ENCODE results near the gene DCAKD.

DCAKD gene

DNA sequence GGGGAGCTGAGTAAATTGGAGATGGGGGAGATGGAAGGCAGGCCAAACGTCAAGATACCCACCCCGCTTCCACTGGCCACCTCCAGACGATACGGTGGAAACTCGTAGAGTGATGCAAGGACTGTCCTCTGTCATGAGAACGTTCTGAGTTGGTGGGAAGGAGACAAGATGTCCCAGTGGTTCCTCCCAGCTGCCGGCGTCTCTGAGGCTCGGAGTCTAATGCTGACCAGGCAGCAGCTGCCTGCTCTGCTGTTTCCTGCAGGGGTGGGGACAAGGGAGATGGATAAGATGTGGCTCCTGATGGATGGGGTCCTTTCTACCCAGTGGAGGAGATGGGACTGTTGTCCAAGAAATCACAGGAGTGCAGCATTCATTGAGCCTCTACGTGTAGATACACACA lies 55.1 kb downstream of the DCAKD start:
- no peaks in the 10 kb centered on the region for H3K27me3 ChIP-seq (ENCODE audit: low read depth, low read length)
- no peaks in the 10 kb centered on the region for H3K36me3 ChIP-seq (ENCODE audit: control insufficient read depth in 1 of 2, insufficient read depth in 2 of 2, low read length in 2 of 2)
- H3K4me3 ChIP-seq (ENCODE audit: low read depth in 1 of 2, low read length in 2 of 2), result no peak overlapping the region
- H3K27ac ChIP-seq (ENCODE audit: low read length), result no peak overlapping the region
- H3K4me1 ChIP-seq (ENCODE audit: control insufficient read depth in 1 of 2, insufficient read depth in 2 of 2, low read length in 2 of 2), result no peaks in the 10 kb centered on the region
- H3K9me3 ChIP-seq (ENCODE audit: control insufficient read depth in 1 of 2, low read length in 2 of 2), result peaks cover 5 to 6% of the 10 kb centered on the region in 2 donors

DNA sequence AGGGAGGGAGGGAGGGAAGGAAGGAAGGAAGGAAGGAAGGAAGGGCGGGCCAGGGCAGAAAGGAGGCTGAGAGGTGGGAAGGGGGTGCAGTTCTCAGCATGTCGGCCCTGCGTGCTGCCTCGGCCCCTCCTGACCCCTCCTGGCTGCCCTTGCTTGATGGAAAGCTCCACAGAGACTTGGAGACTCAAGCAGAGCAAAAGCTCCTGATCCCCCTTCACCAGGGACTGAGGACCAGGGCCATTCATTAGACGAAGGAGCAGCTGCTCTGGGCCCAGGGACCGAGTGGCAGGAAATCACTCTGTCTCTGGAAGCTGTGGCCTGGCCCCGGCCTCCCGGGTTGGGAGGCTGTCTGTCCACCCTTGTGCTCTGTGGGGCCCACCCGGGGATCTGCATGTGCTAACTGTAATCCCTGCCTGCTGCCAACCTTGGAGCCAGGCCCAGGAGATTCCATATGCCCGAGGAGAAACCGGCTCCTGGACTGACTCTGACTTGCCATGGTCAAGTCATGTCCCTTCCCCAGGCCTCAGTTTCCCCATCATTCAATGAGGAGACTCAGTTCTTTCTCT lies 55.9 kb downstream of the DCAKD start:
- Histone ChIP-seq H3K4me3 (ENCODE audit: low read depth in 1 of 2, low read length in 2 of 2) (no peak overlapping the region), H3K9me3 (ENCODE audit: control insufficient read depth in 1 of 2, low read length in 2 of 2) (peaks cover 5 to 6% of the 10 kb centered on the region in 2 donors), H3K4me1 (ENCODE audit: control insufficient read depth in 1 of 2, insufficient read depth in 2 of 2, low read length in 2 of 2) (no peaks in the 10 kb centered on the region), H3K27ac (ENCODE audit: low read length) (no peak overlapping the region), H3K36me3 (ENCODE audit: control insufficient read depth in 1 of 2, insufficient read depth in 2 of 2, low read length in 2 of 2) (no peaks in the 10 kb centered on the region), H3K27me3 (ENCODE audit: low read depth, low read length) (no peaks in the 10 kb centered on the region)

DNA sequence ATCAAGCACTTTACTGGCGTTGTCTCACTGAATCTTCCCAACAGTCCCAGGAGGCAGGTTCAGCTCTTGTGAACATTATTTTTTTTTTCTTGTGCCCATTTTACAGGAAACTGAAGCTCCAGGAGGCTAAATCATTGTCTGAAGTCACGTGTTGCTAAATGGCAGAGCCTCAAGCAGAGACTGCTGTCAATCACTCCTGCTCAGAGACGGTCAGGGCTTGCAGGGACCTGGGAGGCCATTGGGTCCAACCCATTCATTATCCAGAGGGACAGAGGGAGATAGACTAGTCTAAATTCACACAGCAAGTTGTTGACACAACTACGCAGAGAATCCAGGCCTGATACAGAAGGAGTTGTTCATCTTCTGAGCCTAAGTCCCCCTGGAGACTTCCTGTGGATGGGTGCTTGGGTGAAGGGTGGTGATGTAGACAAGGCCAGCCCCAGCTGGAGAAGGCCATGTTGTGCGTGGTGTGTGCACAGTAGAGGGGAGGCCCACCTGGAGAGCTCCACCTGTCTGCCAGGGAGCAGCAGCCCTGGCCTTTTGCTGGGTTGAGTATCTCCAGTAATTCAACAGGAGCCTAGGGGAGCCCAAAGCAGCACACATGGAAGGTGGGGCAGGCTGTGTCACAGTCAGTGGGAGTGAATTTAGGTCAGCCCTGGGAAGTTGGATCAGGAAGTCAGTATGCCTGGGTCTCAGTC lies 59.0 kb downstream of the DCAKD start:
- no peaks in the 10 kb centered on the region for H3K36me3 ChIP-seq (ENCODE audit: control insufficient read depth in 1 of 2, insufficient read depth in 2 of 2, low read length in 2 of 2)
- H3K9me3 ChIP-seq (ENCODE audit: control insufficient read depth in 1 of 2, low read length in 2 of 2), result no peaks in the 10 kb centered on the region
- no peak overlapping the region for H3K4me3 ChIP-seq (ENCODE audit: low read depth in 1 of 2, low read length in 2 of 2)
- H3K4me1 ChIP-seq (ENCODE audit: control insufficient read depth in 1 of 2, insufficient read depth in 2 of 2, low read length in 2 of 2), result no peaks in the 10 kb centered on the region
- no peak overlapping the region for H3K27ac ChIP-seq (ENCODE audit: low read length)
- H3K27me3 ChIP-seq (ENCODE audit: low read depth, low read length), result peaks cover 2% of the 10 kb centered on the region

DNA sequence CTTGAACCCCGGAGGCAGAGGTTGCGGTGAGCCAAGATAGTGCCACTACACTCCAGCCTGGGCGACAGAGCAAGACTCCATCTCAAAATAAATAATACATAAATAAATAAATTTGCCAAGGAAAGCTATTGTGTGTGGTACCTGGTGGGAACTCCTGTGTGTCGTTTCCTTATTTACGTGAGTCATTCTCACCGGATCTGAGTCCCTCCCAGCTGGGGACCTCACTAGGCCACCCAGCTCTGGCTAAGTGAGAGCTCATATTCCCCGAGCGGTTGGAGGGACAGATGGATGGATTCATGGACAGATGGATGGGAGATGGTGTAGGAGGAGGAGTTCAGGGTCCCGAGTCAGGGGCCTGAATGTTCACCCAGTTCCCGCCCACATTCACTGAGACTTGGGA lies 60.4 kb downstream of the DCAKD start:
- Histone ChIP-seq H3K27ac (ENCODE audit: low read length) (no peak overlapping the region), H3K27me3 (ENCODE audit: low read depth, low read length) (peaks cover 5% of the 10 kb centered on the region), H3K4me3 (ENCODE audit: low read depth in 1 of 2, low read length in 2 of 2) (no peak overlapping the region), H3K36me3 (ENCODE audit: control insufficient read depth in 1 of 2, insufficient read depth in 2 of 2, low read length in 2 of 2) (no peaks in the 10 kb centered on the region), H3K4me1 (ENCODE audit: control insufficient read depth in 1 of 2, insufficient read depth in 2 of 2, low read length in 2 of 2) (no peaks in the 10 kb centered on the region), H3K9me3 (ENCODE audit: control insufficient read depth in 1 of 2, low read length in 2 of 2) (no peaks in the 10 kb centered on the region)

DNA sequence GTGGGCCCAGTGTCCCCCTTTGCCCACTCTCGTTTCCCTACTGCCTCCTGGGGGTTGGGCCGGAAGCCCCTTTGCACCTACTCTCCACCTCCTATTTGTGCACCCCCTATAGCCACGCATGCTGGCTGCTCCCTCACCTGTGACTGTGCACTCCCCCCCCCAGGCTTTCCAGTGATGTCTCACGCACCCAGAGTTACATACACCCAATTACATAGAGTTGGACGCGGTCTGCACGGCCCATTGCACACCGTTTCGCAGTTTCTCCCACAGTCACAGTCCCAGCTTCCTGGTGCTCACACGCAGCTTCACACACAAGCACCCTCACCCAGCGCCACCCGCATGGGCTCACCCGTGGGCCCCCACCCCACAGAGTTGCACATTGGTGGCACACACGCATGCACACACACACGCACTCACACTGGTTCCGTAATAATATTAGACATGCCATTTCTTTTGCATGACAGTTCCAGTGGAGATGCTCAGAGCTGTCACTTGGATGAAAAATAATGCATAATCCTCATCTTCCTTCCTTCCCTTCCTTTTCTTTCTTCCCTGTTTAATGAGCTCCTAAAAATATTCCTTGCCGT lies 61.8 kb downstream of the DCAKD start:
- Histone ChIP-seq H3K36me3 (ENCODE audit: control insufficient read depth in 1 of 2, insufficient read depth in 2 of 2, low read length in 2 of 2) (no peaks in the 10 kb centered on the region), H3K4me3 (ENCODE audit: low read depth in 1 of 2, low read length in 2 of 2) (no peak overlapping the region), H3K9me3 (ENCODE audit: control insufficient read depth in 1 of 2, low read length in 2 of 2) (no peaks in the 10 kb centered on the region), H3K4me1 (ENCODE audit: control insufficient read depth in 1 of 2, insufficient read depth in 2 of 2, low read length in 2 of 2) (no peaks in the 10 kb centered on the region), H3K27ac (ENCODE audit: low read length) (no peak overlapping the region), H3K27me3 (ENCODE audit: low read depth, low read length) (peaks cover 5% of the 10 kb centered on the region)

DNA sequence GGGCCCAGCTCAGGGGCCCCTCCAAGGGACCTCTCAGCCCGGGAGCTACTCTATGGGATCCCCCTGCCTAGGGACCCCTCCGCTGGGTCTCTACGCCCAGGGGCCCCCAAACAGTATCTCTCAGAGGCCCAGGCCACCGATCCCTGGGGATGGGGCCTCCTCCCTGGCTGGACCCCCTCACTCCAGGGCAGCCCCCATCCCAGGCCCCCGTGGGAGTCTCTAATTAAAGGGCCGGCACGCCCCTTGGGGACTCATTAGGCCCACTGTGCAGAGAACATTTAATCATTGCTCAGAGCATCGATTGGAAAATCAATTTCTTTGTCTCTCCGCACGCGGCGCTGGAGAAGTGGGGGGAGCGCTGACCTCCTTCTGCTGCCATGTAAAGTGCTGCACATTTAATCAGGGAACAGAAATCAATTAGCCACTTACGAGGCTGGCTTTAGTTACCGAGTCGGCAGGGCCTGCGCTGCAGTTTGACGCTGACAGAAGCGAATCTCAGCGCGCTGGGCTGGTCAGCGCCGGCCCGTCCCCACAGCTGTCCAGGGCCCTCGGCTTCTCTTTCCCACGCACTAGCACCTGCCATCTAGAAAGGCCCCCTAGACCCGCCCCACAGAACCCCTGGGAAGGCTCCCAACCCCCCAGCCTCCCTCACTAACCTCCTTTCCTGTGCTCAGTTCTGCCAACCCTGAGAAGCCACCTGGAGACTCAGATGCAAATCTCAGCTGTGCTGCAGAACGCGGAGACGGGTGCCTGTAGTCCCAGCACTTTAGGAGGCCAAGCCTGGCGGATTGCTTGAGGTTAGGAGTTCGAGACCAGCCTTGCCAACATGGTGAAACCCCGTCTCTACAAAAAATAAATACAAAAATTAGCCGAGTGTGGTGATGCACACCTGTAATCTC lies 63.1 kb downstream of the DCAKD start:
- Histone ChIP-seq H3K27ac (ENCODE audit: low read length) (no peak overlapping the region), H3K27me3 (ENCODE audit: low read depth, low read length) (peaks cover 5% of the 10 kb centered on the region), H3K4me1 (ENCODE audit: control insufficient read depth in 1 of 2, insufficient read depth in 2 of 2, low read length in 2 of 2) (no peaks in the 10 kb centered on the region), H3K36me3 (ENCODE audit: control insufficient read depth in 1 of 2, insufficient read depth in 2 of 2, low read length in 2 of 2) (no peaks in the 10 kb centered on the region), H3K4me3 (ENCODE audit: low read depth in 1 of 2, low read length in 2 of 2) (no peak overlapping the region), H3K9me3 (ENCODE audit: control insufficient read depth in 1 of 2, low read length in 2 of 2) (no peaks in the 10 kb centered on the region)

DNA sequence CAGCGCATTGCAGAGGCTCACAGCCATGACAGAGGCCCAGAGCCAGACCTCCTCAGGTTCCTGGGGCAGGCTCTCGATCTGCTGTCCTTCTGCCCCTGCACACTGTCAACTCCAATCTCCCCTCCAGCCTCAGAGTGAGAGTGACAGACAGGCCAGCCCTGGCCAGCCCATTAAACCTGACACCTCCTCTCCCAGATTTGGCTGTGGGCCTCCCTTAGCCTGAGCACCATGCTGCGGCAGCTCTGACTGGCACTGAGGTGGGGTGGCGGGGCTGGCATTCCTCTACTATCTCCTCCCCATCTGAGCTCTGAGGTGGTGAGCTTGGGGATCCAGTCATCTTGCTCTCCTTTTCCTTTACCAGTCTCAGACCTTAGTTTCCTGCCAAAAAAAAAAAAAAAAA lies 67.9 kb downstream of the DCAKD start:
- Histone ChIP-seq H3K27ac (ENCODE audit: low read length) (no peak overlapping the region), H3K4me3 (ENCODE audit: low read depth in 1 of 2, low read length in 2 of 2) (no peak overlapping the region), H3K27me3 (ENCODE audit: low read depth, low read length) (peaks cover 5% of the 10 kb centered on the region), H3K4me1 (ENCODE audit: control insufficient read depth in 1 of 2, insufficient read depth in 2 of 2, low read length in 2 of 2) (peaks cover 6 to 34% of the 10 kb centered on the region in 2 donors), H3K36me3 (ENCODE audit: control insufficient read depth in 1 of 2, insufficient read depth in 2 of 2, low read length in 2 of 2) (no peaks in the 10 kb centered on the region), H3K9me3 (ENCODE audit: control insufficient read depth in 1 of 2, low read length in 2 of 2) (no peaks in the 10 kb centered on the region)

DNA sequence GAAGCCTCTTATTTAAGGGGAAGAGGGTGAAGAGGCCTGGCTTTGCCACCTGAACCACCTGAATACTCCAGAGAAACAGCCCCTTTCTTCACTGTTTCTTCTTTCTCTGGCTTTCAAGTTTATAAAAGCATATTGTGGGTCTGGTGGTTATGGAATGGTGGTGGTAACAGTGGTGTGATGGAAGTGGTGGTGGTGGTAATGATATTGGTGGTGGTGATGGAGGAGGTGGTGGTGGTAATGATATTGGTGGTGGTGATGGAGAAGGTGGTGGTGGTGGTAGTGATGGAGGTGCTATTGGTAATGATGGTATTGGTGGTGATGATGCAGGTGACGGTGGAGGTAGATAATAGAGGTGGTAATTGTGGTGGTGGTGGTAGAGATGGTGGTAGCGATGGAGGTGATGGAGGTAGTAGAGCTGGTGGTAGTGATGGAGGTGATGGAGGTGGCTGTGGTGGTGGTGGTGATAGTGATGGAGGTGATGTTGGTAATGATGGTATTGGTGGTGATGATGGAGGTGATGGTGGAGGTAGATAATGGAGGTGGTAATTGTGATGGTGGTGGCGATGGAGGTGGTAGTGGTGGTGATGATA lies 69.2 kb downstream of the DCAKD start:
- H3K36me3 ChIP-seq (ENCODE audit: control insufficient read depth in 1 of 2, insufficient read depth in 2 of 2, low read length in 2 of 2), result no peaks in the 10 kb centered on the region

DNA sequence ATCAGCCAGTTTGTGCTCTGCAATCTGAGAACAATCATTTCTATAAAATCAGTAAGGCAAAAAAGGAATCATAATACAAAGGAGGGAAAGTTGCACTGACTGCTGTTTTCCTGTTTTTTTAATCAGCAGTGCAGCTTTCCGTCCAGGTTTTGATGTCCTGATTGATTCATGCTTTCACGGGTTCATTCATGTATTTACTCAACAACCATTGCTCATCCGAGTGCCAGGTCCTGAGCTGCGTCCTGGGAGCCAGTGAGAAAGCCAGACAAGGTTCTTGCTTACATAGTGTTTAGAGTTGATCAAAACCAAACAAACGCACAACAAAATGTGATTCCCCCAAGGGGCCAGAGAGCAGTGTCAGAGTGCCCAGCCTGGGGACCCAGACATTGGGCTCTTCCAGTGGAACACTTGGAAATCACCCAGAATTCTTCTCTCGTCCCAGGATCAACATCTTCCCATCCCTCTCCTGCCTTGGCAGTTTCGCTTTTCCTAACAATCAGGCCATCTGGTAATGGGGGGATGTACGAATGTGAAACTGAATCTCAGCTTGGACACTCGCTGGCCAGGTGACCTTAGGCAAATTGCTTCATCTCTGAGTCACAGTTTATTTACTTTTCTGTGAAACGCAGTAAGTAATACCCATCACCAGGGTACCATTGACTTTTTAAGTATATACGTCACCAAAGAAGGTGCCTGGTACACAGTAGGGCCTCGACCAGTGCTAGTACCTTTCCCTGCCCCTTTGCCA lies 70.0 kb downstream of the DCAKD start:
- H3K36me3 ChIP-seq (ENCODE audit: control insufficient read depth in 1 of 2, insufficient read depth in 2 of 2, low read length in 2 of 2), result no peaks in the 10 kb centered on the region
- H3K4me1 ChIP-seq (ENCODE audit: control insufficient read depth in 1 of 2, insufficient read depth in 2 of 2, low read length in 2 of 2), result peaks cover 13 to 56% of the 10 kb centered on the region in 2 donors
- H3K27ac ChIP-seq (ENCODE audit: low read length), result no peak overlapping the region
- no peaks in the 10 kb centered on the region for H3K27me3 ChIP-seq (ENCODE audit: low read depth, low read length)
- H3K4me3 ChIP-seq (ENCODE audit: low read depth in 1 of 2, low read length in 2 of 2), result peak overlapping the region in 1 of 2 donors; percentile 1
- H3K9me3 ChIP-seq (ENCODE audit: control insufficient read depth in 1 of 2, low read length in 2 of 2), result no peaks in the 10 kb centered on the region

More for the DNA sequence above, 69.2 kb downstream of the DCAKD start:
- Histone ChIP-seq H3K4me3 (ENCODE audit: low read depth in 1 of 2, low read length in 2 of 2) (no peak overlapping the region), H3K27me3 (ENCODE audit: low read depth, low read length) (peaks cover 2% of the 10 kb centered on the region), H3K27ac (ENCODE audit: low read length) (no peak overlapping the region), H3K9me3 (ENCODE audit: control insufficient read depth in 1 of 2, low read length in 2 of 2) (no peaks in the 10 kb centered on the region), H3K4me1 (ENCODE audit: control insufficient read depth in 1 of 2, insufficient read depth in 2 of 2, low read length in 2 of 2) (peaks cover 13 to 48% of the 10 kb centered on the region in 2 donors)

DNA sequence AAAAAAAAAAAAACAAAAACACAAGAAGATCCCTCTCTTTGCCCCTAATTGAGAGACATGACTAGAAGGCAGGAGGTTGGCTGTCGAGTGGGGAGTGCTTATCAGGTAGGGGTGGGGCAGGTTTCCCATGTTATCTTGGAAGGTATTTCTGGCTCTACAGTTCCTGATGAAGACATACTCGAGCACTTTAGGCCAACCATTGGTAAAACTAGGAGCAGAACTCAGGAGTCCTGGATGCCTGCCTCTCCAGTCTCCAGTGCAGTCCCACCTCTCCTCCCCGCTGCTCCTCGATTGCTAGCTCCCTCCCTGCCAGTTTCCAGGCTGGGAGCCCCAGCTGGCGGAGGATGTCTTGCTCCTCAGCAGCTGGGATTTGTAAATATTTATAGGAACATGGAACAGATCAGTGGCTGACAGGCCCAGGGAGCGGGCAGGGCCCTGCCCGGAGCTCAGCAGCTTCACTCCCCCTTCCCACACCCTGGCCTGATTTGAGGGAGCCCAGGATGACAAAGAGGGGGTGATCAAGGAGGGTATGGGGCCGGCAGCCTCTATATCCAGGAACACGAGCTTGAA lies 71.9 kb downstream of the DCAKD start:
- Histone ChIP-seq H3K36me3 (ENCODE audit: control insufficient read depth in 1 of 2, insufficient read depth in 2 of 2, low read length in 2 of 2) (no peaks in the 10 kb centered on the region), H3K27me3 (ENCODE audit: low read depth, low read length) (no peaks in the 10 kb centered on the region), H3K4me3 (ENCODE audit: low read depth in 1 of 2, low read length in 2 of 2) (no peak overlapping the region), H3K9me3 (ENCODE audit: control insufficient read depth in 1 of 2, low read length in 2 of 2) (no peaks in the 10 kb centered on the region), H3K4me1 (ENCODE audit: control insufficient read depth in 1 of 2, insufficient read depth in 2 of 2, low read length in 2 of 2) (peaks cover 13 to 59% of the 10 kb centered on the region in 2 donors), H3K27ac (ENCODE audit: low read length) (no peak overlapping the region)
